GM23338 (cell line): Measurements from ENCODE around the gene CACNA2D3. TPM values are rescaled to one million over a fixed set of nuclear protein-coding genes. Genes with fewer than 3 reads are reported as not detected.

Source experiments
- ATAC-seq: fragments of 200-7000 bp; cut with Tn5 transposase; 3 replicates; pipeline ENCODE4 v1.9.1; 2020
- DNase-seq: peaks from one replicate; pipeline ENCODE4 v3.0.0-alpha.2; 2015; ENCODE audit warnings: low spot score
- H2AFZ ChIP-seq: fragments of 200-600 bp; sonication (generic); 2 replicates; pipeline ENCODE4 v1.8.0; 2016; ENCODE audit warnings: antibody characterized with exemption, mild to moderate bottlenecking, moderate library complexity
- H3F3A ChIP-seq: fragments of 200-600 bp; sonication (generic); replicated peaks from 2 replicates; pipeline ENCODE4 v1.8.0; 2017; ENCODE audit warnings: antibody characterized with exemption, mixed run types, low read depth
- H3K27ac ChIP-seq: fragments of 200-600 bp; sonication (generic); 2 replicates; pipeline ENCODE4 v1.6.1; 2016; ENCODE audit warnings: low read depth
- H3K27me3 ChIP-seq: fragments of 200-600 bp; sonication (generic); 2 replicates; pipeline ENCODE4 v1.8.0; 2016; ENCODE audit warnings: mild to moderate bottlenecking, mixed run types, moderate library complexity; ENCODE audit not compliant: insufficient read depth
- H3K36me3 ChIP-seq: fragments of 200-600 bp; sonication (generic); 2 replicates; pipeline ENCODE4 v1.8.0; 2016; ENCODE audit warnings: mild to moderate bottlenecking; ENCODE audit not compliant: insufficient read depth
- H3K4me1 ChIP-seq: fragments of 200-600 bp; sonication (generic); 2 replicates; pipeline ENCODE4 v1.8.0; 2016; ENCODE audit warnings: mild to moderate bottlenecking, moderate library complexity; ENCODE audit not compliant: insufficient read depth
- H3K4me2 ChIP-seq: fragments of 200-600 bp; sonication (generic); 2 replicates; pipeline ENCODE4 v1.7.1; 2017; ENCODE audit warnings: mixed run types
- H3K4me3 ChIP-seq: fragments of 200-600 bp; sonication (generic); 2 replicates; pipeline ENCODE4 v1.6.1; 2016; ENCODE audit warnings: mixed run types
- H3K79me2 ChIP-seq: fragments of 200-600 bp; sonication (generic); replicated peaks from 2 replicates; pipeline ENCODE4 v1.8.0; 2017; ENCODE audit warnings: mild to moderate bottlenecking; ENCODE audit not compliant: insufficient read depth
- H3K9me2 ChIP-seq: fragments of 200-600 bp; sonication (generic); 2 replicates; pipeline ENCODE4 v1.8.0; 2017; ENCODE audit not compliant: insufficient read depth
- H4K20me1 ChIP-seq: fragments of 200-600 bp; sonication (generic); replicated peaks from 2 replicates; pipeline ENCODE4 v1.8.0; 2017; ENCODE audit warnings: mild to moderate bottlenecking; ENCODE audit not compliant: insufficient read depth
- H3K27ac Mint-ChIP-seq: 2 replicates; pipeline ENCODE4 v1.8.0; 2020; ENCODE audit warnings: inconsistent platforms, mild to moderate bottlenecking, moderate library complexity, mixed read lengths
- H3K27me3 Mint-ChIP-seq: 3 replicates; pipeline ENCODE4 v1.8.0; 2022; ENCODE audit warnings: low read depth, mild to moderate bottlenecking, moderate library complexity, mixed read lengths, inconsistent platforms; ENCODE audit not compliant: insufficient read depth, poor library complexity
- H3K36me3 Mint-ChIP-seq: 3 replicates; pipeline ENCODE4 v1.8.0; 2021; ENCODE audit warnings: low read depth, mild to moderate bottlenecking, inconsistent platforms, moderate library complexity, mixed read lengths
- H3K4me1 Mint-ChIP-seq: 3 replicates; pipeline ENCODE4 v1.8.0; 2020; ENCODE audit warnings: mild to moderate bottlenecking, inconsistent platforms, mixed read lengths
- H3K4me3 Mint-ChIP-seq: 3 replicates; pipeline ENCODE4 v1.8.0; 2021; ENCODE audit warnings: moderate library complexity, mild to moderate bottlenecking, inconsistent platforms, mixed read lengths
- H3K9me3 Mint-ChIP-seq: 3 replicates; pipeline ENCODE4 v1.8.0; 2020; ENCODE audit warnings: moderate library complexity, mild to moderate bottlenecking, inconsistent platforms, mixed read lengths
- CREB1 ChIP-seq: fragments of 250-450 bp; sonication (Bioruptor Pico); IDR thresholded peaks from 2 replicates; pipeline ENCODE4 v1.5.0; 2020; ENCODE audit warnings: low read depth, mild to moderate bottlenecking, moderate library complexity
- EZH2phosphoT487 ChIP-seq: fragments of 200-600 bp; sonication (generic); IDR thresholded peaks from one replicate; pipeline ENCODE4 v1.8.1; 2018; ENCODE audit warnings: antibody characterized with exemption; ENCODE audit not compliant: unreplicated experiment
- JUNB ChIP-seq: IDR thresholded peaks from one replicate; pipeline ENCODE4 v1.6.1; 2016; ENCODE audit warnings: antibody characterized with exemption; ENCODE audit not compliant: unreplicated experiment
- NANOG ChIP-seq: IDR thresholded peaks from 2 replicates; pipeline ENCODE4 v1.6.1; 2016; ENCODE audit warnings: antibody characterized with exemption, borderline replicate concordance
- POLR2AphosphoS5 ChIP-seq: IDR thresholded peaks from 2 replicates; pipeline ENCODE4 v1.6.1; 2016; ENCODE audit warnings: antibody characterized with exemption, low read depth
- STAT1 ChIP-seq: IDR thresholded peaks from one replicate; pipeline ENCODE4 v1.6.1; 2016; ENCODE audit warnings: antibody characterized with exemption; ENCODE audit not compliant: unreplicated experiment
- ZNF114 ChIP-seq: fragments of 250-450 bp; sonication (Bioruptor Pico); IDR thresholded peaks from 2 replicates; pipeline ENCODE4 v1.5.0; 2020; ENCODE audit warnings: mild to moderate bottlenecking, moderate library complexity
- ZNF331 ChIP-seq: fragments of 250-450 bp; sonication (Bioruptor Pico); IDR thresholded peaks from 2 replicates; pipeline ENCODE4 v1.5.0; 2020; ENCODE audit warnings: low read depth, mild to moderate bottlenecking, moderate library complexity
- polyA plus RNA-seq: library from polyadenylated mRNA; unstranded; fragments of >200 nt; fragmentation: Nextera tagmentation; extraction: Ambion mirVana; gene quantifications from 2 replicates; pipeline ENCODE4 v1.2.1, GENCODE V29; 2016
- total RNA-seq: library from RNA; depleted of rRNA; stranded (reverse); fragments of >200 nt; shearing (Covaris generic); gene quantifications from 2 replicates; pipeline ENCODE4 v1.2.3, GENCODE V29; 2014
- TF ChIP-seq, protein P1 (sequence below): fragments of 250-450 bp; sonication (Bioruptor Pico); IDR thresholded peaks from 2 replicates; pipeline ENCODE4 v1.5.0; 2020; ENCODE audit warnings: mild to moderate bottlenecking, moderate library complexity
- TF ChIP-seq, protein P2 (sequence below), 2 experiments: fragments of 200-600 bp in 1 of 2; sonication (generic) in 1 of 2; conservative IDR thresholded peaks; 2 replicates each; pipeline versions ENCODE4 v1.5.1 to v1.6.1; 2016 to 2017; ENCODE audit warnings: antibody characterized with exemption in 2 of 2, low read depth in 2 of 2, mild to moderate bottlenecking in 2 of 2, moderate library complexity in 1 of 2

CACNA2D3 gene
- total and polyA plus RNA-seq, 2 experiments from 2014 or later = 2.2 to 2.3 TPM

DNA sequence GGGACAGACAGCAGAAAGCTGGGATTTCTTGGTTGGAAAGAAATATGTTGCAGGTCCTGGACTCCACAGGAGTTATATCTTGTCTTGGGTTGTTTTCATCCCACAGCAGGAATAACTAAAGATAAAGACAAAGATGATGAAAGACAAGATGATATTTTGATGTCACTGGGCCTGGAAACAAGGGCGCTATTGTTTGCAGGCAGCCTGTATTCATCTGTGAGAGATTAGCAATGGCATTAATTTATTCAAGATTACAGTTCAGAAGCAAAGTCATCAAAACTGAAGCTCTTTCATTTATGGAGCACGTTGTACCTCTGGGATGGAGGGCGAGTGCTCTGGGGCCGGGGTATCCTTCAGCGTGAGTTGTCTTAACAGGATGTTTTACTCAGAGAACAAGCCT lies 591.7 kb downstream of the CACNA2D3 start (continued):
- TF ChIP-seq, protein P1, sequence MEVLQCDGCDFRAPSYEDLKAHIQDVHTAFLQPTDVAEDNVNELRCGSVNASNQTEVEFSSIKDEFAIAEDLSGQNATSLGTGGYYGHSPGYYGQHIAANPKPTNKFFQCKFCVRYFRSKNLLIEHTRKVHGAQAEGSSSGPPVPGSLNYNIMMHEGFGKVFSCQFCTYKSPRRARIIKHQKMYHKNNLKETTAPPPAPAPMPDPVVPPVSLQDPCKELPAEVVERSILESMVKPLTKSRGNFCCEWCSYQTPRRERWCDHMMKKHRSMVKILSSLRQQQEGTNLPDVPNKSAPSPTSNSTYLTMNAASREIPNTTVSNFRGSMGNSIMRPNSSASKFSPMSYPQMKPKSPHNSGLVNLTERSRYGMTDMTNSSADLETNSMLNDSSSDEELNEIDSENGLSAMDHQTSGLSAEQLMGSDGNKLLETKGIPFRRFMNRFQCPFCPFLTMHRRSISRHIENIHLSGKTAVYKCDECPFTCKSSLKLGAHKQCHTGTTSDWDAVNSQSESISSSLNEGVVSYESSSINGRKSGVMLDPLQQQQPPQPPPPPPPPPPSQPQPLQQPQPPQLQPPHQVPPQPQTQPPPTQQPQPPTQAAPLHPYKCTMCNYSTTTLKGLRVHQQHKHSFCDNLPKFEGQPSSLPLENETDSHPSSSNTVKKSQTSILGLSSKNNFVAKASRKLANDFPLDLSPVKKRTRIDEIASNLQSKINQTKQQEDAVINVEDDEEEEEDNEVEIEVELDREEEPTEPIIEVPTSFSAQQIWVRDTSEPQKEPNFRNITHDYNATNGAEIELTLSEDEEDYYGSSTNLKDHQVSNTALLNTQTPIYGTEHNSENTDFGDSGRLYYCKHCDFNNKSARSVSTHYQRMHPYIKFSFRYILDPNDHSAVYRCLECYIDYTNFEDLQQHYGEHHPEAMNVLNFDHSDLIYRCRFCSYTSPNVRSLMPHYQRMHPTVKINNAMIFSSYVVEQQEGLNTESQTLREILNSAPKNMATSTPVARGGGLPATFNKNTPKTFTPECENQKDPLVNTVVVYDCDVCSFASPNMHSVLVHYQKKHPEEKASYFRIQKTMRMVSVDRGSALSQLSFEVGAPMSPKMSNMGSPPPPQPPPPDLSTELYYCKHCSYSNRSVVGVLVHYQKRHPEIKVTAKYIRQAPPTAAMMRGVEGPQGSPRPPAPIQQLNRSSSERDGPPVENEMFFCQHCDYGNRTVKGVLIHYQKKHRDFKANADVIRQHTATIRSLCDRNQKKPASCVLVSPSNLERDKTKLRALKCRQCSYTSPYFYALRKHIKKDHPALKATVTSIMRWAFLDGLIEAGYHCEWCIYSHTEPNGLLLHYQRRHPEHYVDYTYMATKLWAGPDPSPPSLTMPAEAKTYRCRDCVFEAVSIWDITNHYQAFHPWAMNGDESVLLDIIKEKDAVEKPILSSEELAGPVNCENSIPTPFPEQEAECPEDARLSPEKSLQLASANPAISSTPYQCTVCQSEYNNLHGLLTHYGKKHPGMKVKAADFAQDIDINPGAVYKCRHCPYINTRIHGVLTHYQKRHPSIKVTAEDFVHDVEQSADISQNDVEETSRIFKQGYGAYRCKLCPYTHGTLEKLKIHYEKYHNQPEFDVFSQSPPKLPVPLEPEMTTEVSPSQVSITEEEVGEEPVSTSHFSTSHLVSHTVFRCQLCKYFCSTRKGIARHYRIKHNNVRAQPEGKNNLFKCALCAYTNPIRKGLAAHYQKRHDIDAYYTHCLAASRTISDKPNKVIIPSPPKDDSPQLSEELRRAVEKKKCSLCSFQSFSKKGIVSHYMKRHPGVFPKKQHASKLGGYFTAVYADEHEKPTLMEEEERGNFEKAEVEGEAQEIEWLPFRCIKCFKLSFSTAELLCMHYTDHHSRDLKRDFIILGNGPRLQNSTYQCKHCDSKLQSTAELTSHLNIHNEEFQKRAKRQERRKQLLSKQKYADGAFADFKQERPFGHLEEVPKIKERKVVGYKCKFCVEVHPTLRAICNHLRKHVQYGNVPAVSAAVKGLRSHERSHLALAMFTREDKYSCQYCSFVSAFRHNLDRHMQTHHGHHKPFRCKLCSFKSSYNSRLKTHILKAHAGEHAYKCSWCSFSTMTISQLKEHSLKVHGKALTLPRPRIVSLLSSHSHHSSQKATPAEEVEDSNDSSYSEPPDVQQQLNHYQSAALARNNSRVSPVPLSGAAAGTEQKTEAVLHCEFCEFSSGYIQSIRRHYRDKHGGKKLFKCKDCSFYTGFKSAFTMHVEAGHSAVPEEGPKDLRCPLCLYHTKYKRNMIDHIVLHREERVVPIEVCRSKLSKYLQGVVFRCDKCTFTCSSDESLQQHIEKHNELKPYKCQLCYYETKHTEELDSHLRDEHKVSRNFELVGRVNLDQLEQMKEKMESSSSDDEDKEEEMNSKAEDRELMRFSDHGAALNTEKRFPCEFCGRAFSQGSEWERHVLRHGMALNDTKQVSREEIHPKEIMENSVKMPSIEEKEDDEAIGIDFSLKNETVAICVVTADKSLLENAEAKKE (CRISPR knock-in tag) = no peak
- TF ChIP-seq JUNB = no peak

GRCh38 chr3:54717506-54717905 lies 595.2 kb downstream of the CACNA2D3 start:
- H3K4me3 Mint-ChIP-seq = no peak overlapping the region
- ATAC-seq = no peak
- H3K36me3 ChIP-seq = no peaks in the 10 kb centered on the region; the same call in 1 of the 2 replicates
- H4K20me1 ChIP-seq = no peaks in the 10 kb centered on the region
- H3K79me2 ChIP-seq = peaks cover 9% of the 10 kb centered on the region; the same call in 1 of the 2 replicates
- H3K36me3 Mint-ChIP-seq = peaks cover 3% of the 10 kb centered on the region; the same call in 1 of the 3 replicates
- H3K4me1 ChIP-seq = no peaks in the 10 kb centered on the region
- H3K27ac ChIP-seq = no peak overlapping the region
- no peak for DNase-seq
- peaks cover 2% of the 10 kb centered on the region for H3K27me3 Mint-ChIP-seq
- peaks cover 10% of the 10 kb centered on the region; the same call in 1 of the 2 replicates for H3K9me2 ChIP-seq
- H3K9me3 Mint-ChIP-seq = no peaks in the 10 kb centered on the region
- H3K27ac Mint-ChIP-seq = no peak overlapping the region
- H3K4me3 ChIP-seq = no peak overlapping the region
- no peaks in the 10 kb centered on the region for H3K27me3 ChIP-seq
- H2AFZ ChIP-seq = no peak overlapping the region
- peaks cover 2% of the 10 kb centered on the region; the same call in 2 of the 3 replicates for H3K4me1 Mint-ChIP-seq
- no peaks in the 10 kb centered on the region for H3F3A ChIP-seq
- H3K4me2 ChIP-seq = no peak overlapping the region
- no peak for TF ChIP-seq CREB1 (CRISPR knock-in tag)
- TF ChIP-seq NANOG = no peak
- TF ChIP-seq, protein P2, sequence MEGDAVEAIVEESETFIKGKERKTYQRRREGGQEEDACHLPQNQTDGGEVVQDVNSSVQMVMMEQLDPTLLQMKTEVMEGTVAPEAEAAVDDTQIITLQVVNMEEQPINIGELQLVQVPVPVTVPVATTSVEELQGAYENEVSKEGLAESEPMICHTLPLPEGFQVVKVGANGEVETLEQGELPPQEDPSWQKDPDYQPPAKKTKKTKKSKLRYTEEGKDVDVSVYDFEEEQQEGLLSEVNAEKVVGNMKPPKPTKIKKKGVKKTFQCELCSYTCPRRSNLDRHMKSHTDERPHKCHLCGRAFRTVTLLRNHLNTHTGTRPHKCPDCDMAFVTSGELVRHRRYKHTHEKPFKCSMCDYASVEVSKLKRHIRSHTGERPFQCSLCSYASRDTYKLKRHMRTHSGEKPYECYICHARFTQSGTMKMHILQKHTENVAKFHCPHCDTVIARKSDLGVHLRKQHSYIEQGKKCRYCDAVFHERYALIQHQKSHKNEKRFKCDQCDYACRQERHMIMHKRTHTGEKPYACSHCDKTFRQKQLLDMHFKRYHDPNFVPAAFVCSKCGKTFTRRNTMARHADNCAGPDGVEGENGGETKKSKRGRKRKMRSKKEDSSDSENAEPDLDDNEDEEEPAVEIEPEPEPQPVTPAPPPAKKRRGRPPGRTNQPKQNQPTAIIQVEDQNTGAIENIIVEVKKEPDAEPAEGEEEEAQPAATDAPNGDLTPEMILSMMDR (conservative IDR thresholded peaks at IDR 0.05; ENCODE audit: low read depth in 2 of 2) = no peak
- no peak for TF ChIP-seq ZNF331 (CRISPR knock-in tag)
- no peak for TF ChIP-seq ZNF114
- TF ChIP-seq POLR2AphosphoS5 = no peak
- no peak for TF ChIP-seq STAT1
- no peak for TF ChIP-seq EZH2phosphoT487
